B cell (primary cell): ENCODE measurements around the gene NRG2.

Source experiments
- EZH2 ChIP-seq: IDR thresholded peaks from 2 replicates; pipeline ENCODE4 v1.6.1; 2012; ENCODE audit warnings: borderline replicate concordance, low read depth, mild to moderate bottlenecking, moderate library complexity, low read length; ENCODE audit not compliant: insufficient read depth, poor library complexity, severe bottlenecking
- TF ChIP-seq, protein P1 (sequence below): fragments of 200-600 bp; IDR thresholded peaks from one replicate; pipeline ENCODE4 v1.8.0; 2022; ENCODE audit warnings: antibody characterized with exemption, mild to moderate bottlenecking

DNA sequence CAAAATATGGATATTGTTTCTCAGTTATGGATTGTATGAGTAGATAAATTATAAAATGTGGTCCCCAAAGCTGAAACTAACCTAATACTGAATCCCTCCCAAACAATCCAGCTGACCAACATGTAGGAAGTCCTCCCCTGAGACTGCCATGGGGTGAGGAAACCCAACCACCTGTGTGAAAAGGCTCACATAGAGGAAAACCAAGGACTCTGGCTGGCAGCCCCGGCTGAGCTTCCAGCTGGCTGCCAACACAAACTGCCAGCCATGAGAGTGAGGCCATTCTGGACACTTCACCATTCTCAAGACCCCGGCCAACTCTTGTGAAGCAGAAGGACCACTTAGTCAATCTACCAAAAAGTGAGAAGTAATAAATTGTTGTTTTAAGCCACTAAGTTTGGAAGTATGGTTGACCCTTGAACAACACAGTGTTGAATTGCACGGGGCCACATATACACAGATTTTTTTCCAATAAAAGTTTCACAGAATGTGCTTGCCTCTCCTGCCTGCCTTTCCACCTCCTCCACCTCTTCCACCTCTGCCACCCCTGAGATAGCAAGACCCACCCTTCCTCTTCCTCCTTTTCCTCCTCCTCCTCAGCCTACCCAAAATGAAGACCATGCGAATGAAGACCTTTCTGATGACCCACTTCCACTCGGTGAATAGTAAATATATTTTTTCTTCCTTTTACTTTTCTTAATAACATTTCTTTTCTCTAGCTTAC, 15.3 kb upstream of the NRG2 start:
- TF ChIP-seq, protein P1, sequence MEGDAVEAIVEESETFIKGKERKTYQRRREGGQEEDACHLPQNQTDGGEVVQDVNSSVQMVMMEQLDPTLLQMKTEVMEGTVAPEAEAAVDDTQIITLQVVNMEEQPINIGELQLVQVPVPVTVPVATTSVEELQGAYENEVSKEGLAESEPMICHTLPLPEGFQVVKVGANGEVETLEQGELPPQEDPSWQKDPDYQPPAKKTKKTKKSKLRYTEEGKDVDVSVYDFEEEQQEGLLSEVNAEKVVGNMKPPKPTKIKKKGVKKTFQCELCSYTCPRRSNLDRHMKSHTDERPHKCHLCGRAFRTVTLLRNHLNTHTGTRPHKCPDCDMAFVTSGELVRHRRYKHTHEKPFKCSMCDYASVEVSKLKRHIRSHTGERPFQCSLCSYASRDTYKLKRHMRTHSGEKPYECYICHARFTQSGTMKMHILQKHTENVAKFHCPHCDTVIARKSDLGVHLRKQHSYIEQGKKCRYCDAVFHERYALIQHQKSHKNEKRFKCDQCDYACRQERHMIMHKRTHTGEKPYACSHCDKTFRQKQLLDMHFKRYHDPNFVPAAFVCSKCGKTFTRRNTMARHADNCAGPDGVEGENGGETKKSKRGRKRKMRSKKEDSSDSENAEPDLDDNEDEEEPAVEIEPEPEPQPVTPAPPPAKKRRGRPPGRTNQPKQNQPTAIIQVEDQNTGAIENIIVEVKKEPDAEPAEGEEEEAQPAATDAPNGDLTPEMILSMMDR, result no peak
- TF ChIP-seq EZH2, result no peak
